Pancreas (tissue), 10 donors: Measurements from ENCODE around the gene RBBP8NL. TPM values are rescaled to one million over a fixed set of nuclear protein-coding genes. Genes with fewer than 3 reads are reported as not detected.

Experiments used
- ATAC-seq, 4 donors: fragments of 200-7000 bp; cut with Tn5 transposase; one replicate each; pipeline versions ENCODE4 v1.8.0 to v1.9.1; 2020; ENCODE audit warnings: mild to moderate bottlenecking in 4 of 4, moderate library complexity in 4 of 4
- DNase-seq, 6 donors: peaks; one replicate each; pipeline ENCODE4 v3.0.0-alpha.2; 2020
- FAIRE-seq: peaks from 2 replicates; lab custom pipeline; 2012; peaks lifted over from hg19 to GRCh38; lab: Jason Lieb, UNC
- H3K27ac ChIP-seq, 4 donors: fragments of 200-600 bp; sonication (generic); 1 replicate in 3 of 4; 2 replicates in 1 of 4; pipeline versions ENCODE4 v1.5.0 to v1.8.0; 2020
- H3K27me3 ChIP-seq, 4 donors: fragments of 200-600 bp; one replicate each; pipeline ENCODE4 v1.8.0; 2021
- H3K36me3 ChIP-seq, 3 donors: fragments of 200-600 bp; sonication (generic) in 1 of 3; one replicate each; pipeline versions ENCODE4 v1.5.0 to v1.8.0; 2020 to 2021
- H3K4me1 ChIP-seq, 3 donors: fragments of 200-600 bp; one replicate each; pipeline ENCODE4 v1.8.0; 2021
- H3K4me3 ChIP-seq, 4 donors: fragments of 200-600 bp; sonication (generic) in 2 of 4; one replicate each; pipeline versions ENCODE4 v1.5.0 to v1.8.0; 2020 to 2021
- H3K9me3 ChIP-seq, 4 donors: fragments of 200-600 bp; one replicate each; pipeline ENCODE4 v1.8.0; 2021
- CTCF ChIP-seq, 4 donors: fragments of 200-600 bp; sonication (generic) in 3 of 4; IDR thresholded peaks; one replicate each; pipeline versions ENCODE4 v1.5.0 to v1.8.0; 2021; ENCODE audit warnings: antibody characterized with exemption in 4 of 4
- WGBS, 2 donors: extraction: QIAGEN DNeasy Blood & Tissue Kit; methylation state at CpG; one replicate each; pipeline ENCODE4 v1.1.7; 2013; 5-methylcytosine and 5-hydroxymethylcytosine counted together
- intact Hi-C, 3 donors: fragments of 100-400 bp; cut with DNase I; formaldehyde crosslinking; loops; one replicate each; pipeline versions ENCODE4 v1.11.1 to v1.14.2; 2022
- polyA plus RNA-seq, 2 donors: library from polyadenylated mRNA; stranded (reverse); fragments of 200-250 nt; gene quantifications; one replicate each; pipeline ENCODE4 v1.2.3, GENCODE V29; 2013
- total RNA-seq, 6 donors: library from RNA; stranded (reverse); fragmentation: NEBNext Ultra II Directional in 4 of 6; extraction: Animal tissue kit (Norgen Biotek cat#: 25700) in 4 of 6; gene quantifications; one replicate each; pipeline versions ENCODE4 v1.2.1 to v1.2.4, GENCODE V29; 2021 to 2023
- donor health status: healthy with polysubstance abuse.
- donor health status: DM: no; HTN: no; CAD: no; lungs with moderate emphysema.
- donor health status: DM: no; HTN: no; CAD: no.
- donor health status: control.
- donor health status: control.
- donor health status: Bipolar disorder and iron deficiency.
- donor health status: DM: yes; HTN: yes; CAD: no.
- donor health status: DM: no; HTN: no; CAD: no.
- donor health status: DM: no; HTN: no; CAD: no.
- donor health status: DM: yes; HTN: yes; CAD: no.

RBBP8NL gene
- total and polyA plus RNA-seq, 8 donors: 0.66 to 4.8 (median 1.3) TPM

- ATAC-seq: no peak
- WGBS, 2 donors: 69 to 76% methylated on average over 23 of the region's 23 CpGs
- H3K4me1 ChIP-seq: peaks cover 14 to 25% (median 18%) of the 10 kb centered on the region in 3 donors
- intact Hi-C loops: no loop called here
- FAIRE-seq: no peak
- no peaks in the 10 kb centered on the region for H3K36me3 ChIP-seq
- no peaks in the 10 kb centered on the region for H3K27me3 ChIP-seq
- no peaks in the 10 kb centered on the region for H3K9me3 ChIP-seq
- peak in 1 of 6 donors; percentile 52 for DNase-seq
- peak in 1 of 4 donors; percentile 38 for TF ChIP-seq CTCF (IDR thresholded peaks at IDR 0.05)
- no peak overlapping the region for H3K27ac ChIP-seq
- H3K4me3 ChIP-seq: no peak overlapping the region
Measured at GRCh38 chr20:62405108-62405980, 22.0 kb downstream of the RBBP8NL start.

GRCh38 chr20:62404761-62405107 lies 22.6 kb downstream of the RBBP8NL start:
- H3K4me3 ChIP-seq: no peak overlapping the region
- H3K27me3 ChIP-seq: no peaks in the 10 kb centered on the region
- H3K9me3 ChIP-seq: no peaks in the 10 kb centered on the region
- no peak overlapping the region for H3K27ac ChIP-seq
- ATAC-seq: no peak
- peaks cover 7 to 19% (median 11%) of the 10 kb centered on the region in 3 donors for H3K4me1 ChIP-seq
- TF ChIP-seq CTCF (IDR thresholded peaks at IDR 0.05): no peak
- no peaks in the 10 kb centered on the region for H3K36me3 ChIP-seq
- no peak for FAIRE-seq
- intact Hi-C loops: no loop called here
- 95 to 96% methylated on average over 11 to 12 of the region's 12 CpGs for WGBS, 2 donors
- no peak for DNase-seq

GRCh38 chr20:62404112-62404665 lies 23.1 kb downstream of the RBBP8NL start:
- intact Hi-C loops: no loop called here
- ATAC-seq: no peak
- TF ChIP-seq CTCF (IDR thresholded peaks at IDR 0.05): no peak
- peaks cover 5 to 16% (median 6%) of the 10 kb centered on the region in 3 donors for H3K4me1 ChIP-seq
- H3K4me3 ChIP-seq: no peak overlapping the region
- FAIRE-seq: no peak
- no peaks in the 10 kb centered on the region for H3K9me3 ChIP-seq
- no peaks in the 10 kb centered on the region for H3K36me3 ChIP-seq
- WGBS, 2 donors: 88 to 89% methylated on average over 9 of the region's 9 CpGs
- no peak for DNase-seq
- H3K27me3 ChIP-seq: no peaks in the 10 kb centered on the region
- H3K27ac ChIP-seq: no peak overlapping the region

GRCh38 chr20:62403331-62403730 lies 24.0 kb downstream of the RBBP8NL start:
- intact Hi-C loops: no loop called here
- no peak for ATAC-seq
- 87 to 88% methylated on average over 13 of the region's 13 CpGs for WGBS, 2 donors
- DNase-seq: no peak
- Histone ChIP-seq H3K27me3 (no peaks in the 10 kb centered on the region), H3K27ac (no peak overlapping the region), H3K36me3 (no peaks in the 10 kb centered on the region), H3K4me3 (no peak overlapping the region), H3K4me1 (peaks cover 5 to 16% (median 6%) of the 10 kb centered on the region in 3 donors), H3K9me3 (no peaks in the 10 kb centered on the region)
- no peak for FAIRE-seq
- no peak for TF ChIP-seq CTCF (IDR thresholded peaks at IDR 0.05)
